Measurements from ENCODE around the gene AHCTF1.

The AHCTF1 gene

GRCh38 chr1:246798107-246798506, 133.6 kb downstream of the AHCTF1 start:
- no peak for DNase-seq (ENCODE audit: low read depth)

DNA sequence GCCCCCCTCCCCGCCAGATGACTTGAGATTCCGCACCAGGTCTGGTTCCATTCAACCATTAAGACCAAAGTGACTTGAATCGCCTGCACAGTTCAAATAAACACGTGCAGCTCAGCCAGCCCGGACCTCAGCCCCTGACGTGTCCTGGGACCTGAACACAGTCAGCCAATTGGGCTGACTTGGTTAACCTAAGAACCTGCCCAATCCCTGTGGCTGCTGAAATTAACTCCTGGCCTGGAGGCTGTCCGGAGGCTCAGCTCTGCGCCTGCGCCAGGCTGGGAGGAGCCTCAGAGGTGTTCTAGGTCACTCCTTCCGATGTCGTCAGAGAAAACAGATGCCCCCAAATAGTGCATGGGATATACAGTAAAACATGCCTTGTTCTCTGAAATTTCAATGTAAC, 134.2 kb downstream of the AHCTF1 start:
- DNase-seq (ENCODE audit: low read depth): no peak

- no peak for DNase-seq (ENCODE audit: low read depth)
These were observed 134.6 kb downstream of the AHCTF1 start for GRCh38 chr1:246797157-246797556.

DNA sequence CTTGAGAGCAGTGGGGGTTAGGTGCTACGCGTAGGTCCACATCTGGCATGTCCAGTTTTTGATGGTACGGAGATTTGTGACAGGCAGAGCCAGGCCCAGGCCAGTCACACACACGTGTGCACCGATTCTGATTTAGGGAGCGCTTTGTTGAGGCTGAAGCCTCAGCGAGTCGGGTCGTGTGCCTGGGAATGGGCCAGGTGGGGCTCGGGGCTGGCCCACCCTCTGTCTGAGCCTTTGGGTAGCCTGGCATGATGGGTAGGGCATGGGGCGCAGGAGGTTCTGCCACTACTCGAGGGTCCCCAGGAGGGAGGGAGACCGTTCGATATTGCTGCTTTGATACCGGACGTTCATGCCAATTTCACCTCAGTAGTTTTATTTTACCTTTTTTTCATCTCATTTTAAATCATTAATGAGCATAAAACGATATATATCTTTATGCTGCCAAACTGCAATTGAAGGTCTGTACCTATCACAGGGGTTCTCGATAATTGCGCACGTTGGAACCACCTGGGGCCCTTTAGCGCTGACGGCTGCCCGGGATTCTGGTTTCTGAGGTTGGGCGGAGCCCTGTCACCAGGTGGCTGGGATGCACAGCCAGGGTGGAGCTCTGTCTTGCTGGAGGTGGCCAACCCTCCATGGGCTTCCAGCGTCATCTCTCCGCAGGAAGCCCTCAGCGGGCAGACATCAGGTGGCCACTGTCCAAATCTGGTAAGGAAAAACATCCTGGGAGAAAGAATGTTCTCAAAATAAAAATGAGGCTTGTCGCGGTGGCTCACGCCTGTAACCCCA, 135.6 kb downstream of the AHCTF1 start:
- no peak for DNase-seq (ENCODE audit: low read depth)

DNA sequence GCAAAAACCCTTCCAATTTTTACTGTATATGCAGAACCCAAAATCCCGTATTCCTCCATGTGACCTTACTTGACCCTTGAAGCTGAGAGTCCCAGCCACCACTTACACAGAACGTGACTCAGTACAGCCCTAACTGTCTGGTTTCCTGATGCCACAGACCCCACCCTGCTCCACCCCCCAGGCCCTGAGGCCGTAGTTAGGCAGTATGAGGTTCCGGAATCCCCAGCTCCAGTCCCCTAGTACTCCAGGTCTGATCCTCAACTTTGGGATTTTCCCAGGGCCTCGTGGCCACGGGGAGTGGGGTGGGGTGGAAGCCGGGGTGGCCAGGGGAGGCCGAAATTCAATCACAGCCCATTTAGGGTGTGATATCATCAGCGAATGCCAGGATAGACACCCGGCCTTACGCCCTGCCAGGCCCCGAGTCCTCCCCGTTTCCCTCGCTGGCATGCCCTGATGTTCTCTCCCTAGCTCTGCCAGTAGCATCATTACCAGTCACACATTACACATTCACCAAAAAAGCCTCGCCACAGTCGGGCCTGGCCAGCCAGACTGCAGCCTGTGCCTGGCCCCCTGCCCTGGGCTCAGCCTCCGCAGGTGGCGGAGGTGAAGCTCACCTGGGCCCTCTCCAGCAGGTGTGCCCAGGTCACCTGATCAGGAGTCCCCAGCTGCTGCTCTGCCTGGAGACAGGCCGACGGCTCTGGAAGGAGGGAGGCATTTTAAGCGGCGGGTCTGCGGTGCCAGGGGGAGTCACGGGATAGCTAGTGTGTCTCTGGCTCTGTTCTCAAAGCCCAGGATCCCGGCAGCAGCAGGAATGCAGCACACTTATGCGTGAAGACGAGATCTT, 136.7 kb downstream of the AHCTF1 start:
- DNase-seq (ENCODE audit: low read depth): no peak

DNA sequence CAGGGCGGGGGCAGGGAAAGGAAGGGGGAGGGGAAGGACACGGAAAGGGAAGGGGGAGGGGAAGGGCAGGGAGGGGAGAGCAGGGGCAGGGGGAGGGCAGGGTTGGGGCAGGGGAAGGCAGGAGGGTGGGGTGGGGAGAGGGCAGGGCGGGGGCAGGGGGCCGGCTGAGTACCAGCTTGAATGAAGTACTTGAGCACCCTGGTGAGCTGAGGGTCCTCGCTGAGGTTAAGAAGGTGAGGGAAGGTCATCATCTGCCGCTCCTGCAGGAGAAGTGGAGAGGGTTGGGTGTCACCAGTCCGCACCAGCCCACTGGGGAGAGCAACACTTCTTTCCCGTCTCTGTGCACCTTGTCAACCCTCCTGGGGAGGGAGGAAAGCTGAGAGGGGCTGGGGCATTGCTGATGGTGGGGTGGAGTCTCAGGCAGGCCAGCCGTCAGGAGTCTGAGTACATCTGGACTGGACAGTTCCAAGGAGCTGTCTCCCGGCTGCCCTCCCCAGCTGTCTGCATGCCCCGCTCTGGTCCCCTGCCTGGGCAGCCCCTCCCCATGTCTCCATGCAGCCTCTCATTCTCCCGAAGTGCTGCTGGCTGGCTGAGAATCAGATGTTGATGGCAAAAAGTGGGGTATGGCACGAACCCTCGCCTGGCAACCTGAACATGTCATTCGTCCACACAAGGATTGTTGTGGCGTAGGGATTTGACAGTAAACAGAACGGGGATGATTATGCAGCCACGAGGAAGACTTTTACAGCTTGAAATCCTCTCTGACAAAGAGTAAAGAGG, 137.5 kb downstream of the AHCTF1 start:
- DNase-seq (ENCODE audit: low read depth): no peak

GRCh38 chr1:246793356-246793896, 138.3 kb downstream of the AHCTF1 start:
- DNase-seq (ENCODE audit: low read depth): no peak

DNA sequence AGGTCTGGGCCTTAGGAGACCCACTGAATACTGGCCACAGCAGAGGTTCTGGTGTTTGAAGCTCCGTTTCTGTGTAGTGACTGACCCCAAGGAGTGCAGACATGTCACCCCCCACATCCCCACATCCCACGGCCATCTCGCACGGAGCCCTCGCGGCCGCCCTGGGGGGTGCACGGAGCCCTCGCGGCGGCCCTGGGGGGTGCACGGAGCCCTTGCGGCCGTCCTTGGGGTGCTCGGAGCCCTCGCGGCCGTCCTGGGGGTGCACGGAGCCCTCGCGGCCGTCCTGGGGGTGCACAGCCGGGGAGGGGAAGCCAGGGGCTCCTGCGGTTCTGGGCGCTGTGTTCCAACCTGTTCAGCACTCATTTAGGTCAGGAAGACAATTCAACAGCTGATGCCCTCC, 139.1 kb downstream of the AHCTF1 start:
- DNase-seq (ENCODE audit: low read depth): no peak

DNA sequence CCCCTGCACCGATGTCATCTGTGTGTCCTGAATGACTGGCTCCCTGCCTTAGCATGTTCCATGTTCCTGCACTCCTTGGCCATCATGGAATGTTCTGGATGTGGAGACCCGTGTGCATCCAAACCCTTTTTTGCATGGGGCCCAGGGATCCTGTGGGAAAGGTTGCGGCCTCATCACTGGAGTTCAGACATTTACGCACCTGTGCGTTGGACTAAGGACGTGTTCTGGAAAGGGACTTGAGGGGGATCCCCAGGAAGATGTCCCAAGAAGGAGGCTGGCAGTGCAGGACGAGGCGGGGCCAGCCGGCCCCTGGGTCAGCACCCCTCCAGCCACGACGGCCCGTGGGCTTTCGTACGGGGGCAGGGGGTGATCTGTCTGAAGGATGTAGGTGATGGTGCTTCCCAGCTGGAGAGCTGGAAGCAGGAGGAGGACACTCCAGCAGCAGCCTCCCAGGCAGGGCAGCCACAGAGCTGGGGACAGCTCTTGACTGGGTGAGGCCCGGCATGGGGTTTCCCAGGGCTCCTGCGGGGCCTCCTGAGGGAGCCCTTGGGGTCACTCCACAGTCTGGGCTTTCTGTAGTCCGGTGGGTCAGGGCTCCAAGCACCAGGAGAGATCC, 140.3 kb downstream of the AHCTF1 start:
- DNase-seq (ENCODE audit: low read depth): no peak

DNA sequence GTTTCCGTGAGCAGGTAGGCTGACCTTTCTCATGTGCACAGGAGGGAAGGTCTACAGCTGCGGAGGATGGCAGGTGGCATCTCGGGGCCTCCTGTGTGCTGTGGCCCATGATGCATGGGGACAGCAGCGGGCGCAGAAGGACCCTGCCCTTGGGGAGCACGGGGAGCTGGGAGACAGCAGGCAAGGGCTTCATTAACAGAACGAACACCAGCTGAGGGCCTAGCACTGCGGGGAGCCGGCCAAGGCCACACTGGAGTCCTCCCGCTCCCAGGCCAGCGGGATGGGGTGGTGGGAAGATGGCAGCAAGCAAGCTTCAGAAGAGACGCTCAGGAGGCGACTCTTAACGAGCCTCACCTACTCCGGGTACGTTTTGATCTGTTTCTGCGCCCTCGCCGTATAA, 140.9 kb downstream of the AHCTF1 start:
- no peak for DNase-seq (ENCODE audit: low read depth)

- no peak for DNase-seq (ENCODE audit: low read depth)
These were observed 141.4 kb downstream of the AHCTF1 start for GRCh38 chr1:246790364-246790763.

DNA sequence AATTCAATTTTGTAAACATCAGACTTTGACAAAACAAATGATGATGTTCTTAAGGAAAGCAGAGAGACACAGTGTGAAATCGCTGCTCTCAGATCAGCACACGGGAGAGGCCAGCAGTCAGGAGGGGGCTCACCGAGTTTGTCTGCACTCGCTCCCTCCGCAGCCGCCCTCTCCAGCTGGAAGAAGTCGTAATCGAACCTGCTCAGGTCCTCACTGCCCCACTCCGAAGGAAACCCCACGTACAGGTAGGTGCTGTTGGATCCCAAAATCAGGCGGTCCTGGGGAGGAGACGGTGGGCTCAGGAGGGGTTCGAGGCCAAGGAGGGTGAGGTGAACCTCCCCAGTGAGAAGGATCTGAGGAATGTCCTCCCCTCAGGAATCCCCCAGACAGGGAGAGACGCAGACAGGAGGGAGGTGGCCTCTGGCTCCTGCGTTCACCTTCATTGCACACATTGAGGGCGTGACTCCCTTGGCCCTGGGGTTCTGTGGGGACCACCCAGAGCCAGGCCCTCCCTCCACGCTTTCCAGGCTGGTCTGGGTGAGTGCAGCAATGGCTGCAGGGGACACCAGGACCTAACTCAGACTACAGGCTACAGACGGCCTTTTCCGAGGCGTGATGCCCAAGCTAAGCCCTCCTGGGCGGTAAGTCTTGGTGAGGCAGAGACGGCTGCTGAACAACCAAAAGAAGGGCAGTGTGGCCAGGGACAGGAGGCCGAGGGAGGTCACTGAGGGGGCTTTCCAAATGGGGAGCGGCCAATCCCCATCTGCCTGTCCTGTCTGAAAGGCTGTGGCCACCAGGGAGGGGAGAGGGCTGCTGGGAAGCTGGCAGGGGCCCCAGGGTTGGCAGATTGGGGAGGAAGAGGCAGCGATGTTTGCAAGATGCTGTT, 142.1 kb downstream of the AHCTF1 start:
- no peak for DNase-seq (ENCODE audit: low read depth)
